T-helper 2 cell treated with Interferon-gamma antibody and Interleukin-4, amounts not matched to agents 100 ng/mL and 5 ng/mL, for 36 hours (primary cell): ENCODE results near the gene SLC44A3. TPM values are rescaled to one million over a fixed set of nuclear protein-coding genes. Genes with fewer than 3 reads are reported as not detected.

Experiments used
- intact Hi-C: fragments of 100-400 bp; cut with micrococcal nuclease; formaldehyde crosslinking; loops from one replicate; pipeline ENCODE4 v1.15.1; 2023
- total RNA-seq: library from RNA; stranded (reverse); gene quantifications from 2 replicates; pipeline ENCODE4 v1.2.3, GENCODE V29; 2022

Gene SLC44A3, protein sequence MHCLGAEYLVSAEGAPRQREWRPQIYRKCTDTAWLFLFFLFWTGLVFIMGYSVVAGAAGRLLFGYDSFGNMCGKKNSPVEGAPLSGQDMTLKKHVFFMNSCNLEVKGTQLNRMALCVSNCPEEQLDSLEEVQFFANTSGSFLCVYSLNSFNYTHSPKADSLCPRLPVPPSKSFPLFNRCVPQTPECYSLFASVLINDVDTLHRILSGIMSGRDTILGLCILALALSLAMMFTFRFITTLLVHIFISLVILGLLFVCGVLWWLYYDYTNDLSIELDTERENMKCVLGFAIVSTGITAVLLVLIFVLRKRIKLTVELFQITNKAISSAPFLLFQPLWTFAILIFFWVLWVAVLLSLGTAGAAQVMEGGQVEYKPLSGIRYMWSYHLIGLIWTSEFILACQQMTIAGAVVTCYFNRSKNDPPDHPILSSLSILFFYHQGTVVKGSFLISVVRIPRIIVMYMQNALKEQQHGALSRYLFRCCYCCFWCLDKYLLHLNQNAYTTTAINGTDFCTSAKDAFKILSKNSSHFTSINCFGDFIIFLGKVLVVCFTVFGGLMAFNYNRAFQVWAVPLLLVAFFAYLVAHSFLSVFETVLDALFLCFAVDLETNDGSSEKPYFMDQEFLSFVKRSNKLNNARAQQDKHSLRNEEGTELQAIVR
- total RNA-seq = 0.30 TPM in 1 of 2 replicates, not detected in the other

DNA sequence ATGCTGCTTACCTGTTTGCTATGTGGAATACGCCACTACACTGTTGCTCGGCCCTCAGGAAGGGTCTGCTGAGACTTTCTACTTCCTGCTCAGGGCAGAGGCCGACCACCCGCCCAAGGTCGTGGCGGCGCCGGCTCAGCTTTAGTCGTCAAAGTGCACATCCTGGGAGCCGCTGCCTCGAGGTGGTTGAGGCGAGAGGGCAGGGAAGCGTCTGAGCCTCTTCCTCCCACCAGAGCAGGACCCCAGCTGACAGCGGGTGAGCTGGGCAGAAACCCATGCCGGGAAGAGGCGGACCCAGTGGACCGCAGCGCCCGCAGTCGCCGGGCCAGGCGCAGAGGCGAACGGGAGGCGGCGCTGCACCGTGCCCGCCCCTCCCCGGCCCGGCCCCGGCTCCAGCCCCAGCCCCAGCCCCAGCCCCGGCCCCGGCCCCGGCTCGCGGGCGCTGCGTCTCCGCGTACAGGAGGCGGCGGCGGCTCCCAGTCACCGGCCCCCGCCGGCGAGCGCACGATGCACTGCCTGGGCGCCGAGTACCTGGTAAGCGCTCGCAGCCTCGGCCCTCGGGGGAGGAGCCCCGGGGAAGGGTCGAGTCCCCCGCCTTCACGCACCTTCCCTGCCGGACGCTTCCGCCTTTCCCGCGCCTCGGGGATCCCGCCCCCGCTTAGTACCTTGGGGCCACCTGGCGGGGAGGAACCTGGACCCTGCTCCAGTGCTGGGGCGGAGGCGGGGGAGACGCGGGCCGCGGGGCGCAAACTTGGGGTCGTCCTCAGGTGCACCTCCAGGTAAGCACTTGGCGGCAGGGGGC is at the start of gene SLC44A3:
Gene SLC44A3, plus strand, starts transcription at position 413 of the 802 bp plus-strand sequence. Its CDS starts 95 bp downstream, at position 508.
- intact Hi-C loops = no loop called here

DNA sequence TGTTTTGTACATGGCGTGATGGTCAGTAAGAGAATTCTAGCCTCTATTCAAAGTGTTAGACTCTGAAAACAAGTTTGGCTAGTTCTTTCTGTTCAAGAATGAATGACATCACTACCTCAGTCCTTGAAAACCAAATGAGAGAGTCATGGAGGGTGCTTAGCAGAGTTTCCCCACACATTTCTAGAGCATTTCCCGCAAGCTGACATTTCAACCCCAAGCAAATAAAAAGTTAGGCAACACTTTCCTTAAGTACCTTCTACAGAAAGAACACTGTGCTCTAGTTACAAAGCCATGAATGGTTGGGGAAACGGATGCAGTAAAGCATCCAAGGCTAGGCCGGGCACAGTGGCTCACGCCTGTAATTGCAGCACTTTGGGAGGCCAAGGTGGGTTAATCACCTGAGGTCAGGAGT is 47.9 kb upstream of the SLC44A3 start:
- intact Hi-C loops = no loop called here

DNA sequence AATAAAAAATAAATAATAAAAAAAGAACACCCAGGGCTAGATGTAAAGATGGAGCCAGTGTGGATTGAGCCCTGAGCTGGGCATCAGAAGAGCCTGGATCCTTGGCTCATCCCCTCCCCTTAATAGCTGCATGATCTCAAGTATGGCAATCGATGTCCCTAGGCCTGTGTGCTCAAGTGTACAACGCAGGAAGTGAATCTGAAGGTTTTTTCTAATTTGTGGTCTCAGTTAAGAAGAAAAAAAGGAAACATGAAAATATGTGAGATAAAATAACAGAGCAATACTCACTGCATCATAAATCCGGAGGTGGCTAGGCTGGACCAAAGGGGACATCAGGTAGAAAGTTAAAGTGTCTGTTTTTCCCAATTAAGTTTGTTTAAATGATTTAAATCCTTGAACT is 47.3 kb upstream of the SLC44A3 start:
- intact Hi-C loops = no loop called here

DNA sequence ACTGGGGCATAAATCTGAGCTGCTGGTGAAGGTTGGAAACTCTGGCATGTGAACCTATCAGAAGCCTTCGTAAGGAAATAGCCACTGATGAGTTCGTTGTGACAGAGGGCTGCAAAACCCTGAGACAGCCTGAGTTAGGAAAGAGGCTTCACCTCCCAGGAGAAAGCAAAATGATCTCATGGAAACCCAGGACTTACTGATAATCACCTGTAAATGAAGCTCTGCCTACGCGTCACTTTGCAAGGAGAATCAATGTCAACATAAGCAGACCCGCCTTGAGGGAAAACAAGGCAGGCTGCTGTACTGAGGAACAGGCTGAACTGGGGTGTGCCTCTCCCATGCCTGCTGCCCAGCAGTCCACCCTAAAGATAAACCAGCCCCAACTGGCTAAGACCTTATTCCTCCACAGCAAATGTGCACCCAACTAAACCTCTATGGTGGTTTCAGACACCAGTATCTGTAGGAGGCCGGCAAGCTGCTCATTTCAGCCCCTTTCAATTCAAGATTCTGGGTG is 46.8 kb upstream of the SLC44A3 start:
- intact Hi-C loops = no loop called here

DNA sequence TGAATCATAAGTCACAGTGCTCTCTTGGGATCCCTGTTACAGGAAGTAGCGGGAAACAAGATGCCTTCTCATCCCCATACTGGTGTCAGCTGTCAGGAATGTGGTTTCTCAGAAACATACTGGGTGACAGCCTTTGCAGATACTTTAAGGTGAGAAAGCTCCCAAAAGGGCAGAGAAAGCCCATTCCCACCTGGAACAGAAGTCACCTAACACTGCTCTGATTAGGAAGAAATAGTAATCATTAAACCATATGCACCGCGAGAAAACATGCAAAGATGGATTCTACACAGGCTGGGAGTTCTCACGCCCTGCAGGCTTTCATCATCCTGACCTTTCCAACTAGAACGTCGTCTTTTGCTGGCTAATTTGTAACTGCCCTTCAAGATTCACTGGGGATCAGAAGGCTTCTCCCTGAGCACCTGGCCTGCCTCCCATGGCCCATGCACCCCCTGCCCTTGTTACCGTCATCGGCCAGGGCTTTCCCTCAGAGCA is 46.2 kb upstream of the SLC44A3 start:
- intact Hi-C loops = no loop called here

DNA sequence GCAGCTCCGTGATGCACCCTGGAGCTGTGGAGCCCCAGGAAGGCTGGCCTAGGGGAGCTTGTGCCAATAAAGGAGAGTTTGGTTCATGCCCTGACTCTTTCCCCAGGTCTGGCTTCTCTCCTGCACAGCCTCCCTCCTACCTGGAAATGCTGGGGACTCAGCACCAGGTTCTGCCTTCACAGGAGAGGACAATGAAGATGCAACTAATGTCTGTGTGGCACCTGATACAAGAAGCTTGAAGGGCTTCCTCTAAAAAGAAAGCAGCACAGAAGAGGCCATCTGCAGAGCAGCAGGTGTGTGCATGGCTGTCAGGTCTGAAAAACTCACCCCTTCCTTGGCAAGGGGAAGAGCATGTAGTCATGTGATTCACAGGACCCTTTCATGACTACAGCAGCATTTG is 43.7 kb upstream of the SLC44A3 start:
- intact Hi-C loops = no loop called here

DNA sequence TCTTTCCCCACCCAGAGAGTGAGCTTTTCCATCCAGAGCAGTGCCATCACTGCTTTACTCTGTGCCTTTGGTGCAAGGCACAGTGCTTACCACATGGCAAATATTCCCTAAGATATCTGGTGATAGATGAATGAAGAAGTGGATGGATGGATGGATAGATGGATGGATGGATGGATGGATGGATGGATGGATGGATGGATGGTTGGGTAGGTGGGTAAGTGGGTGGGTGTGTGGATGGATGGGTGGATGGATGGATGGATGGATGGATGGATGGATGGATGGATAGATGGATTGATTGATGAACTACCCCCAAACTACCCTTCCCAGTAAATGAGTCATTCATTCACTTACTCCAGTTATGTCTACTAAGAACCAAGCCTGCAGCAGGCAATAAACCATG is 42.9 kb upstream of the SLC44A3 start:
- intact Hi-C loops = no loop called here

DNA sequence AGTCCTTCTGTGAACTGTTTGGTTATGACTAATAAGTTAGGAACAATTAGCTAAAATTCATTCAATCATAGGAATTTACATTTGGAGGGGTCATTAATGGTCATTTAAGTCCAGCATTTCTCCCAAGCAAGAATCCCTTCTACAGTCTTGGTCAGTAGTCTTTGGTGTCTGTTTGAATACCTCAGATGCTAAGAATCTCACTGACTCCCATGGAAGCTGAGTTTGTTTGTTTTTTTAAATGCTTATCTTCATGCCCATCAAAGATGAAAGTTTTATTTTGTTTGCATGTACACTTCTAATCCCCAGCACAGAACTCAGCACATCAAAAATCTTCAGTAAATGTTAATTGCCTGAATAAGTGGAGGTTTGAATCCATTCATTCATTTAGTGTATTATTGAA is 41.3 kb upstream of the SLC44A3 start:
- intact Hi-C loops = no loop called here

DNA sequence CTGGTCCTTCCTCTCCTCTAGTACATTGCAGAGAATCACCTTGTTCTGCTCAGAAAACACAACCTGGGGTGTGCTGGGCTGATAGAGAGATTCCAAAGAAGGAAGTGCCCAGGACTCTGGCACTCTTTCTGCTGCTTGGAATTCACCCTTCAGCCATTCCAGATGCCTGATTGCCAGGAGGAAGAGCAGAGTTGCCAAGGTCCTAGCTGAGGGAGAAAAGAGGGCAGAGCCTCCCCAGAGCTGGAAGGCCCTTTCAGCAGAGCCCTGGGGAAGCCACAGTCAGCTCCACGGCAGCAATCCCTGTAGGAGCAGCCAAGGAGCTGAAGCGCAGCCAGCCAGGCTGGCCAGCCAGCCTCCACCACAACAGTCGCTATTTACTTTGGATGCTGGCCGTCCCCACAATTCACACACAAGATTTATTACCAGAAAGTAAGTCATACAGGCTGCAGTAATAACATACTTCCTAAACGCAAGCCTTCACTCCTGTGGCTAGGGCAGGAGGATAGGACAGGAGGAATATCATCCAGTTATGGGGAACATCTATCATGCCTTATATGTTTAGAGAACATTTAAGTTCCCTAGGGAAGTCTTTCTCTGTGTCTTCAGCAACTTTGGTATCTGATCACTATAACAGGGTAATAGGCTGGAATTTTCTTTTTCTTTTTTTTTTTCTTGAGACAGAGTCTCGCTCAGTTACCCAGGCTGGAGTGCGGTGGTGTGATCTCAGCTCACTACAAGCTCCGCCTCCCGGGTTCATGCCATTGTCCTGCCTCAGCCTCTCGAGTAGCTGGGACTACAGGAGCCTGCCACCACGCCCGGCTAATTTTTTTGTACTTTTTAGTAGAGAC is 36.6 kb upstream of the SLC44A3 start:
- intact Hi-C loops = no loop called here

DNA sequence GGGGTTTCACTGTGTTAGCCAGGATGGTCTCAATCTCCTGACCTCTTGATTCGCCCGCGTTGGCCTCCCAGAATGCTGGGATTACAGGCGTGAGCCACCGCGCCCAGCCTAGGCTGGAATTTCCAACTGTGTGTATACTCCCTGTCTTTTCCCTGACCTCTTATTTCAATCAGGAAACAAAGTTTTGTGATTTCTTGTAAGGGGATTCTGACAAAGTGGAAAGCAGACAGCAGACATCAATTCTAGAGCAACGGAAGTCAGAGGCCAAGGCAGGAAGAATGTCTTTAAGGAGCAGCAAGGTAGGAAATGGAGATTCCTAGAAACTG is 36.0 kb upstream of the SLC44A3 start:
- intact Hi-C loops = no loop called here

DNA sequence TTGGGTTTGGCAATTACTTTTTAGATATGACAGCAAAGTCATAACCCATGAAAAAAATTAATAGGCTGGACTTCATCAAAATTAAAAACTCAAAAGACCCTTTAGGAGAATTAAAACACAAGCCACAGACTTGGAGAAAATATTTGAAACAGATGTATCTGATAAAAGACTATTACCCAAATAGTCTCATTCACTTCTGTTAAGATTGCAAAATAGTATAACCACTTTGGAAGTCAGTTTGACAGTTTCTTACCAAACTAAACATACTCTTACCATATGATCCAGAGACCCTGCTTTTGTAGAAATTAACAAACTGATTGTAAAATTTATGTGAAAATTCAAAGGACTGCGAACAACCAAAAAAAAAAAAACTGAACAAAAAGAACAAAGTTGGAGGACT is 32.5 kb upstream of the SLC44A3 start:
- intact Hi-C loops = no loop called here

DNA sequence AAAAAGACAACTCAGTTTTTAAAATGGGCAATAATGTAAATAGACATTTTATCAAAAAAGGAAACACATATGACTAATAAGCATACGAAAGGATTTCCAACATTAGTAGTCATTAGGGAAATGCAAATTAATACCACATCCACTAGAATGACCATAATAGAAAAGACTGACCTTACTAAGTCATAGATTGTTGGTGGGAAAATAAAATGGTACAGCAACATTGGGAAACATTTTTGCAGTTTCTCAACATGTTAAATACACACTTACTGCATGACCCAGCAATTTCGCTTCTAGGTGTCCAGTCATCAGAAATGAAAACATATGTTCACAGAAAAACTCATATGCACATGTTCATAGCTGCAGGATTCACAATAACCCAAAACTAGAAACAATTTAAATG is 29.9 kb upstream of the SLC44A3 start:
- intact Hi-C loops = no loop called here

DNA sequence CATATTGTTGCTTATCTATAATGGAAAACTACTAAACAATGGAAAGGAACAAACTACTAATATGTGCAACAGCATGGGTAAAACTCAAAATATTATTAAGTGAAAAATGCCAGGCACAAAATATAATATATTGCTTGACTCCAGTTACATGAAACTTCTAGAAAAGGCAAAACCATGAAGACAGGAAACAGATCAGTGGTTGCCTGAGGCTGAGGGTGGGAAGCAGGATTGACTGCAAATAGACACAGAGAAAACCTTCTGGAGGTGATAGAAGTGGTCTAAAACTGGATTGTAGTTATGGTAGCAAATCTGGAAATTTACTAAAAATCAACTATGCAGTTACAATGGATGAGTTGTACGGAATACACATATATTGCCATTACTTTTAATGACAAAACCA is 29.5 kb upstream of the SLC44A3 start:
- intact Hi-C loops = no loop called here

DNA sequence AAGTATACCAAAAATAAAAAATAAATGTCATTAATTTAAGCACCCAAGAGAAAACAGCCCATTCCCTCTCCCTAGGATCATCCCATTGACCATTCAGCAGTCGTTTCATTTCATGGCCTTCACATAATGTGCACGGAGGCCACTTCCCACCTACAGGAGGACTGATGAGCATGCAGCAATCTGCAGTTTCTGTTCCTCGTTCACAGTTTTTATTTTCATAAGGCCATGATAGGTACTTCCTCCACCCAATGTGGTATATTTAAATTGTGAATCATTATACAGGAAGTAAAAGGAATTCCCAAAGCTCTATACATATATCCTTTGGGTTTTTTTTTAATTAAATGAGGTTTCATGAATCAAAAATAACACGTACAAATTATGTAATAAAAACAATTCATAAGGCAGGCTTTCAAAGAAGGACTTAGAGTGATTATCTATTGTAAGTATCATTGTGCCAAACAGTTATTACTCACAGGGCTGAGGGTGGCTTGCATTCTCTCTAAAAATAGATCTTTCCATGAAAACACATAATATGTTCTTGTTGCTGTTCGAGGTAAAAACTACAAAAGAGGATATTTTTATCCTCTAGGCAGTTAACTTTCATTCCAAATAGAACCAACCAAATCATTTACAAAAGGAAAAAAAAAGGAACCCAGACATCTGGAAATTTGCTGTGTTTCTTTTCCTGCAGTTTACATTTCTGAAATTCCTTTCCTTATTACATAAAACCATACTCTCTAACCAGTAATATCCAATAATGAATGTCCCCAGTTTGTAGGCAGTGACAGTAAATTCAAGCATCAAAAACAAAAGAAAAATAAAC is 27.5 kb upstream of the SLC44A3 start:
- intact Hi-C loops = no loop called here

DNA sequence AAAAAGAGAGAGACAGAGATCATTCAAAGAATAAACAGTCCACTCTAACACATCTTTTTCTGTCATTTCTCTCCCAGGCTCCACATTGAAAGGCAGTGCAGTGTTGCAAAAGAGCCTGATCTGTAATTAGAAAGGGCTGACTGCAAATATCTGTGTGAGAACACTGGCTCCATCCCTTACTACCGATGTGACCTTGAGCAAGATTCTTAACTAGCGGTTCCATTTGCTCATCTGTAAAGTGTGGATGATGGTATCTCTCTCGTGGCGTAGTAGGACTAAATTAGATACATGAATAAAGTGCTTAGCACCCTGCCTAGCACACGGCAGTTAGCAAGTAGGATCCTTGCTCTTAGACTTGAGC is 26.9 kb upstream of the SLC44A3 start:
- intact Hi-C loops = no loop called here

DNA sequence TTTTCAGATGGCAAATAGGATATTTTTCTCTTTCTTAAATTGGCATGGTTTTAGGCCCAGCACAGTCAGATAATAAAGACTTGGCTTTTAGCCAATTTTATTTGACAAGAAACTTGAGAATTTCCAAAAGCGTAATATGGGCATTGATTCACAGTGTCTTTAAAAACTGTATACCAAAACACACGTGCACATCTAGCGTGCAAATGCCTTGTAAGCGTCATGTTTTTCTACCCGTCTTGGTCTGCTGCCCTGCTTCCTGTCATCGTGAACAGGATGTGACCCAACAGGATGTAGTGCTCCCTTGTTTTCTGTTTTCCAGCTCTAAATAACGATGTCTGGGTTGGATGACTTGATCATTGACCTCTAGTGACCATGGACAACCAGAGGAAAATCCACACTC is 24.7 kb upstream of the SLC44A3 start:
- intact Hi-C loops = no loop called here

DNA sequence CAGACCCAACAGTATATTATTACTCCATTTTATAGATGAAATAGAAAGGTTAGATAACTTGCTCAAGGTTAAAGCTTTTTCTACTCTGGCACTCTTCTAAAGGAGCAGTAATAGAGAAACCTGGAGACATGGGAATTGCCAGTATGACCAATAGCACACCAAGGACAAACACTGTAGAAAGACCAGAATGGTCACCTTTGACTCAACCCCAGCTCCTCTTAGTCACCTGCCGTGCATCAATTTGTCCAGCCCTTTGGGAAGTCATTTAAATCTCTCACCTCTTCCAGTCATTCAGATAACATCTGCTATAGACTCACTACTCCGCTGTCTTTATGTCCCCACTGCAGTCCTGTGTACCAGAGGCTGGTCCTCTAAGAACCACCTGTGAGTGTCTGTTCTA is 23.9 kb upstream of the SLC44A3 start:
- intact Hi-C loops = no loop called here

DNA sequence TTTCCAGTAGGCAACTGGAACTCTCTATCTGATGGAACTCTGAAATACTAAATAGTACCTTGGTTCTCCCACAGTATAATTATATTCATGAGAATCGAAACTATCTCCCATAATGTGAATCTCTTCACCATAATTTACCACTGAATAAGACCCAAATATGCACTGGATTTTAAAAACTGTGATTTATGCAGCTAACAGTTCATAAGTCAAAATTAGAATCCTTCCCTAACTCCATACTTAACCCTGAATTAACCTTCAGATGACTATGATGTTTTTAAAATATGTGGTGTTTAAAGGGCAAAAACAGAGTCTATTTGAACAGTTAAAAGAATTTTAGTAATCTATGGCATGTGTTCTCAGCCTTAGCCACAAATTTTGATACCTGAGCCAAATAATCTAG is 22.9 kb upstream of the SLC44A3 start:
- intact Hi-C loops = no loop called here

DNA sequence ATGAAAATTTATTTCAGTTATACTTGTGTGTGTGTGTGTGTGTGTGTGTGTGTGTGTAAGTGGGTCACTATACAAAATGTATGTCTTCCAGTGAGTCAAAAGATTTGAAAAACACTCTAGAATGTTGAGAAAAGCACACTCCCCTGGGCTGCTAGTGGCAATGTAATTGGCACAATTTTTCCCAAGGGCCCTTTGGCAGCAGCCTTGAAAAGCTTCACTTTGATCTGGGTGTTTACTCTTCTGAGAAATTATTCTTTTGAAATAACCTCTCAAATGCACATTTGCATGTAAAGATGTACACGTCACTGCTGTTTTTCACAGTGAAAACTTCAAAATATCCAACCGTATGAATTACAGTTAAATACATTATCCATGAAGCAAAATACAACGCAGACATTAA is 22.1 kb upstream of the SLC44A3 start:
- intact Hi-C loops = no loop called here

DNA sequence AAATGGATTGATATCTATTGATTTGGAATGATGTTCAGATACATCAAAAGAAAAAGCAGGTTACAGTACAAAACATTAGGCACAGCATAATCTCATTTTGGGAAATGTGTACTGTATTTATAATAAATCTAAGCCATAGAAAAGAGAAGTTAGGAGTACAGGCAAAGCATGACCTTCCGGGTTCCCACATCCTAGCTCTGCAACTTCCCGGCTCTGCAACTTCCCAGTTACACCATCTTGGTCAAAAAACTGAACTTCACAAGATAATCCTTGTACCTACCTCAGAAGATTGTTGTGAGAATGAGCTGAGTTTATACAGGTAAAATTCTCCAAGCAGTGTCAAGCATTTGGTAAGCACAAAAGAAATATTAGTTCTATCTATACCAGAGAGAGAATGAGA is 21.7 kb upstream of the SLC44A3 start:
- intact Hi-C loops = no loop called here
